Heart right ventricle (tissue), 16 donors: ENCODE results near the gene FOXL2NB. TPM values are rescaled to one million over a fixed set of nuclear protein-coding genes. Genes with fewer than 3 reads are reported as not detected.

Experiments
- ATAC-seq, 8 donors: fragments of 200-7000 bp; cut with Tn5 transposase; one replicate each; pipeline ENCODE4 v1.9.1; 2020; ENCODE audit warnings: mild to moderate bottlenecking in 8 of 8, moderate library complexity in 8 of 8, moderate number of reproducible peaks in 1 of 8
- DNase-seq, 2 donors: peaks; one replicate each; pipeline ENCODE4 v3.0.0-alpha.2; 2020
- H3K27ac ChIP-seq, 10 donors: fragments of 200-600 bp; sonication (generic) in 2 of 10; one replicate each; pipeline versions ENCODE4 v1.5.0 to v1.8.0; 2020 to 2022; ENCODE audit warnings: mild to moderate bottlenecking in 3 of 10
- H3K27me3 ChIP-seq, 7 donors: fragments of 200-600 bp; one replicate each; pipeline ENCODE4 v1.8.0; 2021 to 2022; ENCODE audit warnings: mild to moderate bottlenecking in 2 of 7
- H3K36me3 ChIP-seq, 9 donors: fragments of 200-600 bp; sonication (generic) in 1 of 9; one replicate each; pipeline versions ENCODE4 v1.5.0 to v1.8.0; 2020 to 2022; ENCODE audit warnings: mild to moderate bottlenecking in 2 of 9
- H3K4me1 ChIP-seq, 9 donors: fragments of 200-600 bp; sonication (generic) in 1 of 9; one replicate each; pipeline versions ENCODE4 v1.5.0 to v1.8.0; 2020 to 2022; ENCODE audit warnings: mild to moderate bottlenecking in 4 of 9
- H3K4me3 ChIP-seq, 10 donors: fragments of 200-600 bp; sonication (generic) in 2 of 10; one replicate each; pipeline versions ENCODE4 v1.5.0 to v1.8.0; 2020 to 2022; ENCODE audit warnings: mild to moderate bottlenecking in 7 of 10, moderate library complexity in 2 of 10
- H3K9me3 ChIP-seq, 11 donors: fragments of 200-600 bp in 10 of 11; sonication (generic) in 2 of 11; one replicate each; pipeline versions ENCODE4 v1.5.0 to v1.8.0; 2013 to 2022; ENCODE audit warnings: mild to moderate bottlenecking in 2 of 11, control low read depth in 1 of 11, moderate library complexity in 1 of 11
- CTCF ChIP-seq, 9 donors: fragments of 200-600 bp; sonication (generic) in 2 of 9; IDR thresholded peaks; one replicate each; pipeline versions ENCODE4 v1.5.0 to v1.8.0; 2021 to 2022; ENCODE audit warnings: antibody characterized with exemption in 9 of 9, mild to moderate bottlenecking in 5 of 9, moderate library complexity in 1 of 9
- WGBS, 2 donors: extraction: QIAGEN DNeasy Blood & Tissue Kit; methylation state at CpG; one replicate each; pipeline ENCODE4 v1.1.7; 2013; ENCODE audit warnings: inconsistent platforms in 1 of 2; 5-methylcytosine and 5-hydroxymethylcytosine counted together
- intact Hi-C, 10 donors: fragments of 100-400 bp; cut with DNase I; formaldehyde crosslinking; loops; one replicate each; pipeline versions ENCODE4 v1.11.1 to v1.14.2; 2022
- polyA plus RNA-seq, 2 donors: library from polyadenylated mRNA; stranded (reverse); fragments of 200-250 nt; gene quantifications; one replicate each; pipeline ENCODE4 v1.2.3, GENCODE V29; 2013
- total RNA-seq, 10 donors: library from RNA; stranded (reverse); fragmentation: NEBNext Ultra II Directional in 3 of 10; extraction: Animal tissue kit (Norgen Biotek cat#: 25700) in 3 of 10; gene quantifications; one replicate each; pipeline versions ENCODE4 v1.2.1 to v1.2.4, GENCODE V29; 2021 to 2023
- donor health status: Arrhythmogenic right ventricular cardiomyopathy.
- donor health status: ischemic (EF 13 %, LVEDD 7.1; RV severe dilation, severe dysfunction).
- donor health status: healthy with polysubstance abuse.
- donor health status: DM: no; HTN: yes; CAD: no.
- donor health status: DM: no; HTN: no; CAD: no.
- donor health status: ischemic (EF 25% LVEDD 6.9; RV normal size, moderate dysfunction).
- donor health status: ischemic (EF 25% LVEDD 5.7; RV mildly dilated, moderate dysfunction).
- donor health status: healthy.
- donor health status: DM: yes; HTN: yes; CAD: no.
- donor health status: Ischemic cardiomyopathy.
- donor health status: ischemic (EF 35%, LVEDD 5.7; RV mildly dilated, moderate dysfunction).
- donor health status: nonischemic (EF 11% LVEDD 7.7; RV severe dilation, severe dysfunction).
- donor health status: DM: yes; HTN: yes; CAD: no.
- donor health status: PGD.
- donor health status: ischemic (EF 29% LVEDD 5.4; RV normal size, mild dysfunction).
- donor health status: nonischemic (EF 23%, LVEDD 6.1; RV moderate dilation, normal function).

FOXL2NB gene
- total and polyA plus RNA-seq, 12 donors = 0.01 to 0.13 (median 0.06) TPM; not detected in 9

- H3K27me3 ChIP-seq = peaks cover 2 to 70% (median 60%) of the 10 kb centered on the region in 7 donors
These were observed 17.2 kb downstream of the FOXL2NB start for GRCh38 chr3:138964264-138964663.

GRCh38 chr3:138964923-138965322 lies 17.9 kb downstream of the FOXL2NB start:
- H3K4me1 ChIP-seq = peaks cover 0 to 6% (median 4%) of the 10 kb centered on the region in 9 donors
- DNase-seq = no peak
- peaks cover 0 to 26% (median 9%) of the 10 kb centered on the region in 11 donors for H3K9me3 ChIP-seq
- intact Hi-C loops = no loop called here
- no peak for ATAC-seq
- no peak for TF ChIP-seq CTCF (IDR thresholded peaks at IDR 0.05)
- peaks cover 0 to 66% (median 58%) of the 10 kb centered on the region in 7 donors for H3K27me3 ChIP-seq
- H3K4me3 ChIP-seq = no peak overlapping the region
- no peak overlapping the region for H3K27ac ChIP-seq
- H3K36me3 ChIP-seq = no peaks in the 10 kb centered on the region

More at GRCh38 chr3:138964264-138964663, 17.2 kb downstream of the FOXL2NB start:
- H3K4me3 ChIP-seq = no peak overlapping the region
- H3K4me1 ChIP-seq = peaks cover 0 to 6% (median 4%) of the 10 kb centered on the region in 9 donors
- 91 to 93% methylated on average over 2 of the region's 2 CpGs for WGBS, 2 donors
- no peak for TF ChIP-seq CTCF (IDR thresholded peaks at IDR 0.05)
- intact Hi-C loops = no loop called here
- no peak overlapping the region for H3K27ac ChIP-seq
- peaks cover 0 to 26% (median 9%) of the 10 kb centered on the region in 11 donors for H3K9me3 ChIP-seq
- no peaks in the 10 kb centered on the region for H3K36me3 ChIP-seq
- ATAC-seq = no peak
- DNase-seq = no peak

- 49 to 55% methylated on average over 6 of the region's 6 CpGs for WGBS, 2 donors
- Histone ChIP-seq H3K27ac (no peak overlapping the region), H3K9me3 (no peaks in the 10 kb centered on the region), H3K36me3 (no peaks in the 10 kb centered on the region), H3K27me3 (peaks cover 0 to 39% (median 26%) of the 10 kb centered on the region in 7 donors), H3K4me3 (no peak overlapping the region), H3K4me1 (no peaks in the 10 kb centered on the region)
- intact Hi-C loops = no loop called here
- no peak for ATAC-seq
- DNase-seq = no peak
- TF ChIP-seq CTCF (IDR thresholded peaks at IDR 0.05) = no peak
These were observed 24.8 kb downstream of the FOXL2NB start for GRCh38 chr3:138971766-138972320.

GRCh38 chr3:138972941-138973340 lies 25.9 kb downstream of the FOXL2NB start:
- WGBS, 2 donors = 85 to 86% methylated on average over 5 of the region's 5 CpGs
- no peak for TF ChIP-seq CTCF (IDR thresholded peaks at IDR 0.05)
- intact Hi-C loops = no loop called here

More at GRCh38 chr3:138972941-138973340, 25.9 kb downstream of the FOXL2NB start:
- Histone ChIP-seq H3K27me3 (peaks cover 0 to 36% (median 26%) of the 10 kb centered on the region in 7 donors), H3K9me3 (no peaks in the 10 kb centered on the region), H3K27ac (no peak overlapping the region), H3K4me1 (no peaks in the 10 kb centered on the region), H3K36me3 (no peaks in the 10 kb centered on the region), H3K4me3 (no peak overlapping the region)
- DNase-seq (no peak), ATAC-seq (no peak)
